HepG2 (cell line): Measurements from ENCODE around the gene MACROD2. TPM values are rescaled to one million over a fixed set of nuclear protein-coding genes. Genes with fewer than 3 reads are reported as not detected.
A peak's percentile ranks its signal among the peaks of the same experiment; 100 is the strongest.

Experiments
- ATAC-seq: fragments of 200-7000 bp; cut with Tn5 transposase; 3 replicates; pipeline ENCODE4 v1.9.1; 2020; ENCODE audit warnings: mild to moderate bottlenecking, moderate library complexity
- BruUV-seq: library from RNA; stranded (reverse); fragments of 400-500 nt; replicated peaks from 2 replicates; lab custom pipeline; 2021; lab: Mats Ljungman, UMichigan
- CTCF ChIA-PET: fragments of 300-600 bp; formaldehyde crosslinking; extraction: SDS; loops from one replicate; lab custom pipeline; 2021; ENCODE audit warnings: low total read pairs, inconsistent platforms, low intra/inter-chr PET ratio; lab: Yijun Ruan, JAX
- POLR2A ChIA-PET: fragments of 350-600 bp; sonication (Branson Sonifier 250); formaldehyde crosslinking; loops from one replicate; lab custom pipeline; 2020; ENCODE audit warnings: antibody characterized with exemption, inconsistent platforms; lab: Yijun Ruan, JAX
- DNase-seq: peaks from one replicate; pipeline ENCODE4 v3.0.0-alpha.2; 2015; ENCODE audit warnings: low spot score
- FAIRE-seq: peaks from 3 replicates; lab custom pipeline; 2011; peaks lifted over from hg19 to GRCh38; lab: Jason Lieb, UNC
- H2AFZ ChIP-seq: one replicate; pipeline ENCODE4 v1.6.1; 2011; ENCODE audit warnings: low read length, inconsistent platforms
- H3K27ac ChIP-seq: fragments of 300-600 bp; 3 replicates; pipeline ENCODE4 v1.8.0; 2011; ENCODE audit warnings: mixed run types, mild to moderate bottlenecking, mixed read lengths, low read length, inconsistent platforms; ENCODE audit not compliant: insufficient read depth; ENCODE audit errors: extremely low read length
- H3K27me3 ChIP-seq, 2 experiments: fragments of 200-600 bp in 1 of 2; 2 replicates in 1 of 2; 3 replicates in 1 of 2; pipeline versions ENCODE4 v1.6.0 to v1.8.0; 2011; ENCODE audit warnings: low read length in 2 of 2, mild to moderate bottlenecking in 2 of 2, moderate library complexity in 2 of 2, inconsistent platforms in 1 of 2; ENCODE audit not compliant: insufficient read depth in 2 of 2, control insufficient read depth in 1 of 2
- H3K36me3 ChIP-seq, 2 experiments: fragments of 200-600 bp in 1 of 2; replicated peaks in 1 of 2; 2 replicates in 1 of 2; 3 replicates in 1 of 2; pipeline versions ENCODE4 v1.5.1 to v1.8.0; 2011; ENCODE audit warnings: low read length in 2 of 2, inconsistent platforms in 1 of 2; ENCODE audit not compliant: insufficient read depth in 2 of 2, control insufficient read depth in 1 of 2
- H3K4me1 ChIP-seq: 2 replicates; pipeline ENCODE4 v1.5.1; 2012; ENCODE audit warnings: low read length, inconsistent platforms; ENCODE audit not compliant: insufficient read depth
- H3K4me2 ChIP-seq: 2 replicates; pipeline ENCODE4 v1.6.0; 2011; ENCODE audit warnings: low read depth, low read length, inconsistent platforms
- H3K4me3 ChIP-seq, 3 experiments: fragments of 200-600 bp in 1 of 3; sonication (generic), shearing (Covaris generic) in 1 of 3; replicated peaks in 1 of 3; 2 replicates each; pipeline ENCODE4 v1.5.1; 2011 to 2016; ENCODE audit warnings: low read length in 3 of 3, inconsistent platforms in 2 of 3, low read depth in 2 of 3, mild to moderate bottlenecking in 2 of 3, control low read depth in 1 of 3, mixed read lengths in 1 of 3; ENCODE audit not compliant: insufficient read depth in 1 of 3
- H3K79me2 ChIP-seq: one replicate; pipeline ENCODE4 v1.6.1; 2011; ENCODE audit warnings: low read length, inconsistent platforms; ENCODE audit not compliant: insufficient read depth
- H3K9ac ChIP-seq: 2 replicates; pipeline ENCODE4 v1.6.0; 2011; ENCODE audit warnings: mild to moderate bottlenecking, low read depth, low read length, inconsistent platforms; ENCODE audit not compliant: insufficient read depth
- H3K9me3 ChIP-seq: 2 replicates; pipeline ENCODE4 v1.5.1; 2012; ENCODE audit warnings: mild to moderate bottlenecking, low read length
- H4K20me1 ChIP-seq: 2 replicates; pipeline ENCODE4 v1.6.0; 2011; ENCODE audit warnings: inconsistent platforms, mild to moderate bottlenecking, low read length, moderate library complexity; ENCODE audit not compliant: insufficient read depth
- IRF1 ChIP-seq: sonication (generic); formaldehyde crosslinking; IDR thresholded peaks from 2 replicates; pipeline ENCODE4 v1.4.0; 2020; ENCODE audit warnings: low read depth, mild to moderate bottlenecking, missing genetic modification reagents
- POGZ ChIP-seq: sonication (generic); formaldehyde crosslinking; IDR thresholded peaks from 2 replicates; pipeline ENCODE4 v1.4.0; 2020; ENCODE audit warnings: mild to moderate bottlenecking, missing genetic modification reagents
- ZFP91 ChIP-seq: sonication (generic); formaldehyde crosslinking; IDR thresholded peaks from 2 replicates; pipeline ENCODE4 v1.9.0; 2022; ENCODE audit warnings: missing genetic modification reagents, mild to moderate bottlenecking, borderline replicate concordance
- ZNF121 ChIP-seq: sonication (generic); formaldehyde crosslinking; IDR thresholded peaks from 2 replicates; pipeline ENCODE4 v1.5.0; 2020; ENCODE audit warnings: mild to moderate bottlenecking, missing genetic modification reagents
- ZNF589 ChIP-seq: sonication (generic); formaldehyde crosslinking; conservative IDR thresholded peaks from 2 replicates; pipeline ENCODE4 v1.8.0; 2022; ENCODE audit warnings: mild to moderate bottlenecking, moderate library complexity, missing genetic modification reagents
- WGBS: methylation state at CpG from one replicate; pipeline ENCODE4 v1.1.6; 2017; ENCODE audit warnings: low lambda C conversion rate; 5-methylcytosine and 5-hydroxymethylcytosine counted together
- in situ Hi-C: cut with HindIII; loops from 2 replicates; pipeline ENCODE4 v1.10.0; 2017; ENCODE audit warnings: low pct_unique_long_range_greater_than_20kb; ENCODE audit not compliant: extremely low pct_ligation_motif_present
- intact Hi-C: fragments of 100-400 bp; cut with micrococcal nuclease; formaldehyde crosslinking; loops from one replicate; pipeline ENCODE4 v1.10.0; 2022; ENCODE audit not compliant: unreplicated experiment
- polyA plus RNA-seq, 8 experiments: library from polyadenylated mRNA; depleted of rRNA in 3 of 8; stranded (reverse) in 7 of 8; unstranded in 1 of 8; fragments of >200 nt; fragmentation: Illumina TruSeq in 4 of 8; extraction: Trizol in 4 of 8; gene quantifications; 2 replicates each; pipeline versions ENCODE4 v1.2.1 to v1.2.3, GENCODE V29; 2011 to 2016; ENCODE audit warnings: low read depth in 4 of 8, missing spikeins in 1 of 8, mixed read lengths in 1 of 8; ENCODE audit not compliant: insufficient read depth in 1 of 8
- total RNA-seq, 5 experiments: library from RNA; depleted of rRNA; stranded (reverse); fragments of >200 nt; fragmentation: Illumina TruSeq; extraction: Trizol; gene quantifications; 2 replicates each; pipeline ENCODE4 v1.2.3, GENCODE V29; 2016; ENCODE audit warnings: low read depth in 1 of 5
- TF ChIP-seq, protein P1 (sequence below): sonication (generic); formaldehyde crosslinking; IDR thresholded peaks from 2 replicates; pipeline ENCODE4 v1.5.0; 2020; ENCODE audit warnings: mild to moderate bottlenecking, missing genetic modification reagents
- TF ChIP-seq, protein P2 (sequence below): sonication (generic); formaldehyde crosslinking; IDR thresholded peaks from 2 replicates; pipeline ENCODE4 v1.4.0; 2020; ENCODE audit warnings: mild to moderate bottlenecking, missing genetic modification reagents

Gene MACROD2
- total and polyA plus RNA-seq, 2 of the 13 experiments (the other 11 are each of a cell fraction or from before 2014, with no cell fraction given) = 0.13 to 0.51 TPM

- BruUV-seq = no TSS peak
- Histone ChIP-seq H3K27ac (no peak overlapping the region), H4K20me1 (no peaks in the 10 kb centered on the region), H3K79me2 (no peaks in the 10 kb centered on the region), H2AFZ (no peak overlapping the region), H3K4me3 (no peak overlapping the region), H3K27me3 (no peaks in the 10 kb centered on the region), H3K36me3 (no peaks in the 10 kb centered on the region), H3K9ac (no peak overlapping the region), H3K4me1 (peaks cover 9% of the 10 kb centered on the region), H3K9me3 (no peaks in the 10 kb centered on the region; the same call in 1 of the 2 replicates), H3K4me2 (no peak overlapping the region)
- intact Hi-C loops = no loop called here
- no peak for TF ChIP-seq POGZ
- TF ChIP-seq IRF1 = no peak
- TF ChIP-seq ZNF121 = peak; percentile 79
- TF ChIP-seq ZNF589 (CRISPR knock-in tag) = no peak
- TF ChIP-seq, protein P1, sequence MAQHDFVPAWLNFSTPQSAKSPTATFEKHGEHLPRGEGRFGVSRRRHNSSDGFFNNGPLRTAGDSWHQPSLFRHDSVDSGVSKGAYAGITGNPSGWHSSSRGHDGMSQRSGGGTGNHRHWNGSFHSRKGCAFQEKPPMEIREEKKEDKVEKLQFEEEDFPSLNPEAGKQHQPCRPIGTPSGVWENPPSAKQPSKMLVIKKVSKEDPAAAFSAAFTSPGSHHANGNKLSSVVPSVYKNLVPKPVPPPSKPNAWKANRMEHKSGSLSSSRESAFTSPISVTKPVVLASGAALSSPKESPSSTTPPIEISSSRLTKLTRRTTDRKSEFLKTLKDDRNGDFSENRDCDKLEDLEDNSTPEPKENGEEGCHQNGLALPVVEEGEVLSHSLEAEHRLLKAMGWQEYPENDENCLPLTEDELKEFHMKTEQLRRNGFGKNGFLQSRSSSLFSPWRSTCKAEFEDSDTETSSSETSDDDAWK (CRISPR knock-in tag) = no peak
- TF ChIP-seq ZFP91 (CRISPR knock-in tag) = no peak
- TF ChIP-seq, protein P2, sequence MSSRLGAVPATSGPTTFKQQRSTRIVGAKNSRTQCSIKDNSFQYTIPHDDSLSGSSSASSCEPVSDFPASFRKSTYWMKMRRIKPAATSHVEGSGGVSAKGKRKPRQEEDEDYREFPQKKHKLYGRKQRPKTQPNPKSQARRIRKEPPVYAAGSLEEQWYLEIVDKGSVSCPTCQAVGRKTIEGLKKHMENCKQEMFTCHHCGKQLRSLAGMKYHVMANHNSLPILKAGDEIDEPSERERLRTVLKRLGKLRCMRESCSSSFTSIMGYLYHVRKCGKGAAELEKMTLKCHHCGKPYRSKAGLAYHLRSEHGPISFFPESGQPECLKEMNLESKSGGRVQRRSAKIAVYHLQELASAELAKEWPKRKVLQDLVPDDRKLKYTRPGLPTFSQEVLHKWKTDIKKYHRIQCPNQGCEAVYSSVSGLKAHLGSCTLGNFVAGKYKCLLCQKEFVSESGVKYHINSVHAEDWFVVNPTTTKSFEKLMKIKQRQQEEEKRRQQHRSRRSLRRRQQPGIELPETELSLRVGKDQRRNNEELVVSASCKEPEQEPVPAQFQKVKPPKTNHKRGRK (CRISPR knock-in tag) = no peak
- whole genome bisulfite sequencing = 80% methylated on average over 3 of the region's 3 CpGs
- DNase-seq = no peak
- ChIA-PET CTCF (no interaction called here), POLR2A (no interaction called here)
- ATAC-seq = no peak
- no peak for FAIRE-seq
- in situ Hi-C loops = no loop called here
Observed at GRCh38 chr20:14966203-14966602, 970.9 kb downstream of the MACROD2 start.
